Thoracic aorta (tissue), 2 donors: Measurements from ENCODE around the gene MOB3B. TPM values are rescaled to one million over a fixed set of nuclear protein-coding genes. Genes with fewer than 3 reads are reported as not detected.

Source experiments
- ATAC-seq: fragments of 150-250 bp; one replicate; pipeline ENCODE4 v1.8.0; 2017; ENCODE audit warnings: low read depth; ENCODE audit not compliant: insufficient number of reproducible peaks, low FRiP score
- DNase-seq: peaks from one replicate; pipeline ENCODE4 v3.0.0-alpha.2; 2020; ENCODE audit warnings: low spot score
- H3K27ac ChIP-seq, 2 donors: fragments of 200-600 bp; sonication (generic); 1 replicate in 1 of 2; 2 replicates in 1 of 2; pipeline ENCODE4 v1.5.1; 2016; ENCODE audit warnings: mild to moderate bottlenecking in 2 of 2, moderate library complexity in 2 of 2
- H3K27me3 ChIP-seq: fragments of 200-600 bp; sonication (generic); replicated peaks from 2 replicates; pipeline ENCODE4 v1.6.0; 2016; ENCODE audit warnings: mild to moderate bottlenecking; ENCODE audit not compliant: insufficient read depth
- H3K36me3 ChIP-seq: fragments of 200-600 bp; sonication (generic); one replicate; pipeline ENCODE4 v1.5.1; 2016
- H3K4me1 ChIP-seq, 2 donors: fragments of 200-600 bp; sonication (generic); 1 replicate in 1 of 2; 2 replicates in 1 of 2; pipeline versions ENCODE4 v1.5.1 to v1.6.0; 2016; ENCODE audit warnings: low read depth in 2 of 2, mild to moderate bottlenecking in 1 of 2; ENCODE audit not compliant: control insufficient read depth in 1 of 2
- H3K4me3 ChIP-seq: fragments of 200-600 bp; sonication (generic); 2 replicates; pipeline ENCODE4 v1.5.1; 2016; ENCODE audit warnings: mild to moderate bottlenecking
- H3K9me3 ChIP-seq: fragments of 200-600 bp; sonication (generic); 2 replicates; pipeline ENCODE4 v1.5.1; 2016
- total RNA-seq, 2 donors: library from RNA; depleted of rRNA; stranded (reverse); fragments of >200 nt; gene quantifications; one replicate each; pipeline versions ENCODE4 v1.1.0 to v1.2.3, GENCODE V29; 2016
- TF ChIP-seq, protein P1 (sequence below): fragments of 200-600 bp; sonication (generic); IDR thresholded peaks from one replicate; pipeline ENCODE4 v1.5.1; 2019; ENCODE audit warnings: antibody characterized with exemption

MOB3B gene
- total RNA-seq, 2 donors from 2014 or later, result 6.6 to 11.1 TPM

DNA sequence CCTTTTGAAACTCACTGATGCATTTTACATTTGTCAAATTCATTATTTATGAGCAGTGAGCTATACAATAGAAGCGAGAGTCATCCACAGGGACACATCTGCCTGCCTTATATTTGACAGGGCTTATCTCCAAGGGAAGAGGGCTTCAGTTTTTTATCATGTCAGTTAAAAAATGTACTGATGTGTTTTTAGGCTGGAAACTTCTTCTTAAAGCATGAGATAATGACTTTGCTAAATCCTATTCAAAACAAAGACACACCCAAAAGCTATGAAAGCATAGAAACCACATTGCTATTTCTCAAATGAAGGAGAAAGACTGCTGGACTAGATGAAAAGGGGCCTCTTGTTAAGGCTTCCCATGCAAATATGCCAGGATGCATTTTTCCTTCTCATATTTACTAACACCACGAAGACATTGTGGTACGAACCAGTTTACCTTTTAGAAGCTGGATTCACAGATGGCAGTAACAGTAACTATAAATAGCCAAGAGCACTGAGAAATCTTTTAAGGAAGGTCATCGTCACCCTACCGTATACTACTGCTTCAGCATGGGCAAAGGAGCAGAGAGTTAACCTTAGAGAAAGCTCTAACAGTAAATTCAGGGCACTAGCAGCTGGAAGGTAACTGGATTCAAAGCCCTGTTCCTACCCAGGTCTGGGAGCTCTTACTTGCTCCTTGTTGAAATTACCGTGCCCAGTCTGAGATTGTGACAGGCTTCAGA is 91.8 kb downstream of the MOB3B start:
- TF ChIP-seq, protein P1, sequence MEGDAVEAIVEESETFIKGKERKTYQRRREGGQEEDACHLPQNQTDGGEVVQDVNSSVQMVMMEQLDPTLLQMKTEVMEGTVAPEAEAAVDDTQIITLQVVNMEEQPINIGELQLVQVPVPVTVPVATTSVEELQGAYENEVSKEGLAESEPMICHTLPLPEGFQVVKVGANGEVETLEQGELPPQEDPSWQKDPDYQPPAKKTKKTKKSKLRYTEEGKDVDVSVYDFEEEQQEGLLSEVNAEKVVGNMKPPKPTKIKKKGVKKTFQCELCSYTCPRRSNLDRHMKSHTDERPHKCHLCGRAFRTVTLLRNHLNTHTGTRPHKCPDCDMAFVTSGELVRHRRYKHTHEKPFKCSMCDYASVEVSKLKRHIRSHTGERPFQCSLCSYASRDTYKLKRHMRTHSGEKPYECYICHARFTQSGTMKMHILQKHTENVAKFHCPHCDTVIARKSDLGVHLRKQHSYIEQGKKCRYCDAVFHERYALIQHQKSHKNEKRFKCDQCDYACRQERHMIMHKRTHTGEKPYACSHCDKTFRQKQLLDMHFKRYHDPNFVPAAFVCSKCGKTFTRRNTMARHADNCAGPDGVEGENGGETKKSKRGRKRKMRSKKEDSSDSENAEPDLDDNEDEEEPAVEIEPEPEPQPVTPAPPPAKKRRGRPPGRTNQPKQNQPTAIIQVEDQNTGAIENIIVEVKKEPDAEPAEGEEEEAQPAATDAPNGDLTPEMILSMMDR, result no peak
- H3K4me1 ChIP-seq, result peaks cover 4 to 19% of the 10 kb centered on the region in 2 donors
- H3K27ac ChIP-seq, result no peak overlapping the region
- H3K27me3 ChIP-seq, result no peaks in the 10 kb centered on the region
- no peak for ATAC-seq
- DNase-seq, result no peak
- H3K4me3 ChIP-seq, result no peak overlapping the region
- H3K36me3 ChIP-seq, result no peaks in the 10 kb centered on the region
- no peaks in the 10 kb centered on the region for H3K9me3 ChIP-seq

DNA sequence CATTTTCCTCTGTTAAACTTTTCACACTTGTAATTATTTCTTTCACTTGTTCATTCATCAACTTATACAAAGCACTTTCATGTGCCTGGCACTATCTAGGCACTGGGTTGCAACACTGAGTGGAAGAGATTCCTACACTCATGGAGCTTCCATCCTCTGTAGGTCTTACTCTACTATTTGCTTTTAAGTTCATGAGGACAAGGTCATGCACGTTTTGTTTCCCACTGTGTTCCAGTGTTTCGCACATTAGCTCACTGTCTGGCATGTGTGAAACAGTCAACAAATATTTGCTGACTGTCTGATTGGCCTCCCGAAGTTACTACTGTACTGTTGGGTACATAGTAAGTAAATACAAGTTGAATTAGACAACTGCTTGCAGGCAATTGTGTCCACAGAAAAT is 93.4 kb downstream of the MOB3B start:
- ATAC-seq, result no peak
- H3K4me1 ChIP-seq, result peaks cover 4 to 25% of the 10 kb centered on the region in 2 donors
- no peak overlapping the region for H3K27ac ChIP-seq
- TF ChIP-seq, protein P1, result no peak
- H3K27me3 ChIP-seq, result no peaks in the 10 kb centered on the region
- H3K9me3 ChIP-seq, result no peaks in the 10 kb centered on the region
- DNase-seq, result no peak
- H3K36me3 ChIP-seq, result no peaks in the 10 kb centered on the region
- no peak overlapping the region for H3K4me3 ChIP-seq

DNA sequence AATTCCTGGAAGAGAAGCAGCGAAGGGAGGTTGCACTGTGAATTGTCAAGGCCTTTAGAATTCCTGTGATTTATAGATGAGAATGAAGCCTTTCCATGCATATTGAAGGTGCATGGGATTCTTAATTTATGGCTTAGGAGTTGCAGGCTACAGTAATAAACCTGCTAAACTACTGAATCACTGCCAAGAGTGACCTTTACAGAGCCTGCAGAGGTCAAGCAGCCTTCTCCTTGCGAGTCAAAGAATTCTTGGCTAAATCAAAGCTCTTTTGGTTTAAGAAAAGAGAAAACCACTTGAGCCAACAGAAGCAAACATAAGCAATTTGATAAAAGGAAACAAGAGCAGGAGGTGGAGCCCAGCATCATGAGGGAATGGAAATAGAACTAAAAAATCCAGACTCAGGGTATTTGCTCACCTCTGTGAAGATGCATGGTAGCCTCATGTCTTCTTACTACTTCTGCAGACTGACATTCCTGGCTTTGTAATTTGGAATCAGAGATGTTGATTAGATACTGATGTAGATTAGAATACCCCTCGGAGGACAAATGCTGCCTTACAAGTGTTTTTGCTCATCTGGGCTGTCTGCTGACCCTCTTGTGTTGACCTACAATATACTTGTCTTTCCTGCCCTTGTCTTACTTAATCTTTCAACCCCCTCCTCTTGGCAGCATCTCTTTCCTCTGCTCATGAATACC is 95.8 kb downstream of the MOB3B start:
- Histone ChIP-seq H3K27ac (no peak overlapping the region), H3K4me1 (peaks cover 4 to 27% of the 10 kb centered on the region in 2 donors), H3K9me3 (no peaks in the 10 kb centered on the region), H3K36me3 (no peaks in the 10 kb centered on the region), H3K27me3 (no peaks in the 10 kb centered on the region), H3K4me3 (no peak overlapping the region)
- ATAC-seq (no peak), DNase-seq (no peak)
- TF ChIP-seq, protein P1, result no peak

DNA sequence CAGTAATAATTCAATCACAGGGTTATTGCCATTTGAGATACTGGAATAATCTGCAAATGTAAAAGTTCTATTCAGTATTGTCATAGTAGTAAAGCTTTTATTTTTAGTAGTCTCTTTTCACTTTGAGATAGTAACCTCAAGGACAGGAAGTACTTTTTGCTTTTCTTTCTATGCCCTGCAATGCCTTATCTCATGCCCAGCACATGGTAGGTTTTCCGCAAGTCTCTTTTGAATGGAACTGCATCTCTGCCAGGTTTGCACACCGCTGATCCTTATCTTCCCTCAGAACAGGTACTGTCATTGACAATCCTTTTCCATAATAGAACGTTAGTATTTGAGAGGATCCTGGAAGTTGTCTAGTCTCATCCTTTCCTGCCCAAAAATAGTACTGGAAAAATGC is 97.3 kb downstream of the MOB3B start:
- TF ChIP-seq, protein P1, result no peak
- no peaks in the 10 kb centered on the region for H3K36me3 ChIP-seq
- H3K9me3 ChIP-seq, result no peaks in the 10 kb centered on the region
- no peak for DNase-seq
- peaks cover 6 to 32% of the 10 kb centered on the region in 2 donors for H3K4me1 ChIP-seq
- no peaks in the 10 kb centered on the region for H3K27me3 ChIP-seq
- no peak overlapping the region for H3K4me3 ChIP-seq
- H3K27ac ChIP-seq, result no peak overlapping the region
- no peak for ATAC-seq

DNA sequence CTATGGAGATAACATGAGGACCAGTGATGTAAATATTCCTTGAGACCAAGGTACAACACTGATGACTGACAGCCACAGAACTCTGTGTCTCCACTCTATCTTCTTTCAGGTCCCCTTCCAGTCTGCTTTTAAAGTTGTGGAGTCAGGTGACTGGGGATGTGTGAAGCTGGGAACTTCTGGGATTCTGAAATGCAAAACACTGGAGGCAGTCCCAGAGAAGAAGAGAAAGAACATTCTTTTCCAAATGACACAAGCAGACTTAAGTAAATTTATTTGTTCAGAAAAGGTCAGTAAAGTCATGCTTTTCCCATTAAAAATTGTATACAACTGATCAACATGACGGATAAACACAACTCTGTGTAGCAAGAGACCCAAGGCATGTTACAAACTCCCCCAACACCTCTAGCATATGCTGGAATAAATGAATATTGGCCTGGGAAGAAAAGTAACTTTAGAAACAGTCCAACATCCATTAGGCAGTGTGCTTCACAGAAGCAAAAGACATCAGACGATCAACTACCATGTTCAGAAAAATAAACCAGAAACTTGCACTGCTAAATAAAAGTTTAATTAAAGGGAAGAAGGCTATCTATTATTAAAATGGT is 98.0 kb downstream of the MOB3B start:
- Histone ChIP-seq H3K9me3 (no peaks in the 10 kb centered on the region), H3K4me3 (no peak overlapping the region), H3K27me3 (no peaks in the 10 kb centered on the region), H3K27ac (no peak overlapping the region), H3K36me3 (no peaks in the 10 kb centered on the region), H3K4me1 (peaks cover 9 to 38% of the 10 kb centered on the region in 2 donors)
- TF ChIP-seq, protein P1, result no peak
- DNase-seq (no peak), ATAC-seq (no peak)
